Liver (tissue), 3 donors: ENCODE data around the gene GPD2.

Source experiments
- GABPA ChIP-seq, 2 donors: IDR thresholded peaks in 1 of 2; conservative IDR thresholded peaks in 1 of 2; 2 replicates each; pipeline ENCODE4 v1.6.1; 2016; ENCODE audit warnings: antibody characterized with exemption in 2 of 2, mild to moderate bottlenecking in 1 of 2, moderate library complexity in 1 of 2
- JUND ChIP-seq, 2 donors: IDR thresholded peaks; 2 replicates each; pipeline ENCODE4 v1.6.1; 2016; ENCODE audit warnings: antibody characterized with exemption in 2 of 2
- SP1 ChIP-seq: IDR thresholded peaks from 2 replicates; pipeline ENCODE4 v1.6.1; 2018; ENCODE audit warnings: antibody characterized with exemption, mild to moderate bottlenecking
- TAF1 ChIP-seq: conservative IDR thresholded peaks from 2 replicates; pipeline ENCODE4 v1.6.1; 2016; ENCODE audit warnings: antibody characterized with exemption, mild to moderate bottlenecking
- TF ChIP-seq, protein P1 (sequence below): fragments of 150-350 bp; IDR thresholded peaks from 2 replicates; pipeline ENCODE4 v1.5.1; 2017; ENCODE audit warnings: improper control_type of control experiment, low read depth, low read length; ENCODE audit not compliant: missing input control
- TF ChIP-seq, protein P2 (sequence below): IDR thresholded peaks from 2 replicates; pipeline ENCODE4 v1.6.1; 2016; ENCODE audit warnings: antibody characterized with exemption
- TF ChIP-seq, protein P3 (sequence below): IDR thresholded peaks from 2 replicates; pipeline ENCODE4 v1.6.1; 2016; ENCODE audit warnings: antibody characterized with exemption, mild to moderate bottlenecking
- donor health status: healthy.
- donor health status: healthy.

DNA sequence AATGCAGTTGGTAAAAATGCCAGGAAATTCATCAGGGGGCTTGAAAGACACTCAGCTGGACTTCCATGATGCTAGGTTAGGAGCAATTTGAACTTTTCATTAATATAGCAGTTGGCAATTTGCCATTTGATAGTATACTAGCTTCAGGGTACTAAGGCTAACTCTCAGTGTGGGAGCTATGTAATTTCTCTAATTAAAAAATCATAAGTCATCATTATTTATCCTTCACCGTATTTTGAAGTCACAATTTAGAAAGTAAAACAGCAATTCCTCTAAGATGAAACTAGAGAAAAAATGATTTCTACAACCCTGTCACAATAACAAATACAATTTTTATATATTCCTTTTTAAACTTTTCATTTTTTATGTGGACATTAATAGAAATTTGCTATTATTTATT, 190.8 kb downstream of the GPD2 start:
- TF ChIP-seq, protein P1, sequence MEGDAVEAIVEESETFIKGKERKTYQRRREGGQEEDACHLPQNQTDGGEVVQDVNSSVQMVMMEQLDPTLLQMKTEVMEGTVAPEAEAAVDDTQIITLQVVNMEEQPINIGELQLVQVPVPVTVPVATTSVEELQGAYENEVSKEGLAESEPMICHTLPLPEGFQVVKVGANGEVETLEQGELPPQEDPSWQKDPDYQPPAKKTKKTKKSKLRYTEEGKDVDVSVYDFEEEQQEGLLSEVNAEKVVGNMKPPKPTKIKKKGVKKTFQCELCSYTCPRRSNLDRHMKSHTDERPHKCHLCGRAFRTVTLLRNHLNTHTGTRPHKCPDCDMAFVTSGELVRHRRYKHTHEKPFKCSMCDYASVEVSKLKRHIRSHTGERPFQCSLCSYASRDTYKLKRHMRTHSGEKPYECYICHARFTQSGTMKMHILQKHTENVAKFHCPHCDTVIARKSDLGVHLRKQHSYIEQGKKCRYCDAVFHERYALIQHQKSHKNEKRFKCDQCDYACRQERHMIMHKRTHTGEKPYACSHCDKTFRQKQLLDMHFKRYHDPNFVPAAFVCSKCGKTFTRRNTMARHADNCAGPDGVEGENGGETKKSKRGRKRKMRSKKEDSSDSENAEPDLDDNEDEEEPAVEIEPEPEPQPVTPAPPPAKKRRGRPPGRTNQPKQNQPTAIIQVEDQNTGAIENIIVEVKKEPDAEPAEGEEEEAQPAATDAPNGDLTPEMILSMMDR, result no peak
- no peak for TF ChIP-seq GABPA (IDR thresholded peaks at IDR 0.05 in 1 of 2, conservative IDR thresholded peaks at IDR 0.05 in 1 of 2)
- no peak for TF ChIP-seq TAF1
- TF ChIP-seq, protein P2, sequence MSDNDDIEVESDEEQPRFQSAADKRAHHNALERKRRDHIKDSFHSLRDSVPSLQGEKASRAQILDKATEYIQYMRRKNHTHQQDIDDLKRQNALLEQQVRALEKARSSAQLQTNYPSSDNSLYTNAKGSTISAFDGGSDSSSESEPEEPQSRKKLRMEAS, result no peak
- TF ChIP-seq JUND (IDR thresholded peaks at IDR 0.05), result no peak
- TF ChIP-seq SP1, result no peak
- TF ChIP-seq, protein P3, sequence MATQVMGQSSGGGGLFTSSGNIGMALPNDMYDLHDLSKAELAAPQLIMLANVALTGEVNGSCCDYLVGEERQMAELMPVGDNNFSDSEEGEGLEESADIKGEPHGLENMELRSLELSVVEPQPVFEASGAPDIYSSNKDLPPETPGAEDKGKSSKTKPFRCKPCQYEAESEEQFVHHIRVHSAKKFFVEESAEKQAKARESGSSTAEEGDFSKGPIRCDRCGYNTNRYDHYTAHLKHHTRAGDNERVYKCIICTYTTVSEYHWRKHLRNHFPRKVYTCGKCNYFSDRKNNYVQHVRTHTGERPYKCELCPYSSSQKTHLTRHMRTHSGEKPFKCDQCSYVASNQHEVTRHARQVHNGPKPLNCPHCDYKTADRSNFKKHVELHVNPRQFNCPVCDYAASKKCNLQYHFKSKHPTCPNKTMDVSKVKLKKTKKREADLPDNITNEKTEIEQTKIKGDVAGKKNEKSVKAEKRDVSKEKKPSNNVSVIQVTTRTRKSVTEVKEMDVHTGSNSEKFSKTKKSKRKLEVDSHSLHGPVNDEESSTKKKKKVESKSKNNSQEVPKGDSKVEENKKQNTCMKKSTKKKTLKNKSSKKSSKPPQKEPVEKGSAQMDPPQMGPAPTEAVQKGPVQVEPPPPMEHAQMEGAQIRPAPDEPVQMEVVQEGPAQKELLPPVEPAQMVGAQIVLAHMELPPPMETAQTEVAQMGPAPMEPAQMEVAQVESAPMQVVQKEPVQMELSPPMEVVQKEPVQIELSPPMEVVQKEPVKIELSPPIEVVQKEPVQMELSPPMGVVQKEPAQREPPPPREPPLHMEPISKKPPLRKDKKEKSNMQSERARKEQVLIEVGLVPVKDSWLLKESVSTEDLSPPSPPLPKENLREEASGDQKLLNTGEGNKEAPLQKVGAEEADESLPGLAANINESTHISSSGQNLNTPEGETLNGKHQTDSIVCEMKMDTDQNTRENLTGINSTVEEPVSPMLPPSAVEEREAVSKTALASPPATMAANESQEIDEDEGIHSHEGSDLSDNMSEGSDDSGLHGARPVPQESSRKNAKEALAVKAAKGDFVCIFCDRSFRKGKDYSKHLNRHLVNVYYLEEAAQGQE, result no peak
